Testis (tissue), 3 donors: ENCODE results near the gene BCL6. TPM values are rescaled to one million over a fixed set of nuclear protein-coding genes. Genes with fewer than 3 reads are reported as not detected.

ENCODE experiments used
- DNase-seq: peaks from one replicate; pipeline ENCODE4 v3.0.0-alpha.2; 2019
- H3K27ac ChIP-seq, 2 donors: fragments of 200-600 bp; sonication (generic); one replicate each; pipeline ENCODE4 v1.5.1; 2019
- H3K27me3 ChIP-seq: fragments of 200-600 bp; sonication (generic); one replicate; pipeline ENCODE4 v1.5.1; 2019
- H3K36me3 ChIP-seq: fragments of 200-600 bp; sonication (generic); one replicate; pipeline ENCODE4 v1.5.1; 2017; ENCODE audit warnings: low read depth; ENCODE audit errors: missing control alignments
- H3K4me1 ChIP-seq: fragments of 200-600 bp; sonication (generic); one replicate; pipeline ENCODE4 v1.5.1; 2019
- H3K4me3 ChIP-seq, 2 donors: fragments of 200-600 bp; sonication (generic); one replicate each; pipeline ENCODE4 v1.5.1; 2017 to 2019
- H3K9me3 ChIP-seq: fragments of 200-600 bp; sonication (generic); one replicate; pipeline ENCODE4 v1.5.1; 2017
- POLR2A ChIP-seq: fragments of 450-650 bp; IDR thresholded peaks from one replicate; pipeline ENCODE4 v1.6.1; 2017; ENCODE audit warnings: antibody characterized with exemption, mild to moderate bottlenecking, moderate library complexity
- WGBS, 2 donors: methylation state at CpG; one replicate each; pipeline ENCODE4 v1.1.5; 2018; 5-methylcytosine and 5-hydroxymethylcytosine counted together
- intact Hi-C: fragments of 100-400 bp; cut with DNase I; formaldehyde crosslinking; loops from one replicate; pipeline ENCODE4 v1.15.1; 2023; ENCODE audit warnings: low total_unique reads
- polyA plus RNA-seq: library from polyadenylated mRNA; stranded (reverse); fragments of 350-450 nt; fragmentation: Illumina TruSeq; extraction: RNeasy Lipid Tissue Mini Kit (QIAGEN cat#74804); gene quantifications from one replicate; pipeline ENCODE4 v1.2.3, GENCODE V29; 2014; ENCODE audit warnings: low read depth, low replicate concordance; ENCODE audit not compliant: insufficient read depth
- total RNA-seq, 2 donors: library from RNA; depleted of rRNA; stranded (reverse); fragments of >200 nt; gene quantifications; one replicate each; pipeline ENCODE4 v1.2.3, GENCODE V29; 2016
- TF ChIP-seq, protein P1 (sequence below), 3 experiments: fragments of 450-650 bp in 2 of 3; fragments of 200-600 bp in 1 of 3; sonication (generic) in 1 of 3; IDR thresholded peaks; one replicate each; pipeline ENCODE4 v1.5.1; 2016 to 2019; ENCODE audit warnings: antibody characterized with exemption in 3 of 3, mild to moderate bottlenecking in 2 of 3, moderate library complexity in 1 of 3

The BCL6 gene
- total and polyA plus RNA-seq, 3 donors from 2014 or later = 34.5 to 86.6 (median 74.0) TPM

DNA sequence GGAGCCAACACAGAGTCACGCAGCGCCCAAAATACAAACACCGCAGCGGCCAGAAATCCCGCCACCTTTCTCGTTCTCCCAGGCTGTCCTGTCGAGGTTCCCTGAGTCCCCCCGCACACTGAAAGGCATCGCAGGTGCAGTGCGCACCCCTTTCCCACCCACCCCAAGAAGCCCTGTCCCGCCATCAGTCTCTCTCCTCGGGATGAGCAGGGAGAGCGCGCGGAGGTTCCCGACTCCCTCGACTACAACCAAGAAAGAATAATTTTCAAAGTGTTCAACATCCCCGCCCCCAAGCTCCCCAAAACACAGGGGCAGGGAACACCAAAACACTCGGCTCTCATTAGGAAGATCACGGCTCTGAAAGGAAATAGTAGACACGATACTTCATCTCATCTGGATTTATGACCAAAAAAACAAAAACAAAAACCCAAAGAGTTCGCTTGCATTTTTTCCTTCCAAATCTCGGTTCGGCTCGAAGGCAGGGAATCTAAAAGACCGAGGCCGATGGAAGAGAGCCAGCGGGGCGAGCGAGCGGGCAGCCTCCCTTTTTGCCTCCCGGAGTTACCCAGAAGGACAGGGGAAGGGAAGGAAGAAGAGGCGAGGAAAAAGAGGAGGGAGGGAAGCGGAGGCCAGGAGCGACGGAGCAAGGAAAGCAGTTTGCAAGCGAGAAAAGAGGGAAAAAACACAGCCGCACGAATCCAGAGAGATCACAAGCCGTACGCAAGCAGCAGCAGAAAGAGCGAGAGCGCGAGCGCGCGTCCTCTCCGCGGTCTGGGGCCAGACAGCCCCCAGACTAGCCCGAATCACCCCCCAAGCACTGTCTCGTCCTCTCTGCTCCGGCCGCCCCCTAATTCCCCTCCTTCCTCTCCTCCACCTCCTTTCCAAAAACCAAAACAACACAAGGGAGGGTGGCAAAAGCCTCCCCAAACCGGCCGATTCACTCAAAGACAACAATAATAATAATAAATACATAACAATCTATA lies 808 bp downstream of the BCL6 start:
- no peaks in the 10 kb centered on the region for H3K9me3 ChIP-seq
- no peaks in the 10 kb centered on the region for H3K36me3 ChIP-seq
- DNase-seq = peak; percentile 58
- intact Hi-C loops = loop anchor here (10.0 kb wide), 3 partner anchors 330 to 1400 kb away; no protein-coding TSS in a partner anchor
- H3K4me1 ChIP-seq = peaks cover 29% of the 10 kb centered on the region
- peak overlapping the region; percentile 97 for H3K27ac ChIP-seq
- WGBS, 2 donors = 0% methylated on average over 55 of the region's 55 CpGs
- peak overlapping the region; percentile 78 to 87 for H3K4me3 ChIP-seq
- no peaks in the 10 kb centered on the region for H3K27me3 ChIP-seq
- TF ChIP-seq, protein P1, sequence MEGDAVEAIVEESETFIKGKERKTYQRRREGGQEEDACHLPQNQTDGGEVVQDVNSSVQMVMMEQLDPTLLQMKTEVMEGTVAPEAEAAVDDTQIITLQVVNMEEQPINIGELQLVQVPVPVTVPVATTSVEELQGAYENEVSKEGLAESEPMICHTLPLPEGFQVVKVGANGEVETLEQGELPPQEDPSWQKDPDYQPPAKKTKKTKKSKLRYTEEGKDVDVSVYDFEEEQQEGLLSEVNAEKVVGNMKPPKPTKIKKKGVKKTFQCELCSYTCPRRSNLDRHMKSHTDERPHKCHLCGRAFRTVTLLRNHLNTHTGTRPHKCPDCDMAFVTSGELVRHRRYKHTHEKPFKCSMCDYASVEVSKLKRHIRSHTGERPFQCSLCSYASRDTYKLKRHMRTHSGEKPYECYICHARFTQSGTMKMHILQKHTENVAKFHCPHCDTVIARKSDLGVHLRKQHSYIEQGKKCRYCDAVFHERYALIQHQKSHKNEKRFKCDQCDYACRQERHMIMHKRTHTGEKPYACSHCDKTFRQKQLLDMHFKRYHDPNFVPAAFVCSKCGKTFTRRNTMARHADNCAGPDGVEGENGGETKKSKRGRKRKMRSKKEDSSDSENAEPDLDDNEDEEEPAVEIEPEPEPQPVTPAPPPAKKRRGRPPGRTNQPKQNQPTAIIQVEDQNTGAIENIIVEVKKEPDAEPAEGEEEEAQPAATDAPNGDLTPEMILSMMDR (IDR thresholded peaks at IDR 0.05) = no peak
- no peak for TF ChIP-seq POLR2A

DNA sequence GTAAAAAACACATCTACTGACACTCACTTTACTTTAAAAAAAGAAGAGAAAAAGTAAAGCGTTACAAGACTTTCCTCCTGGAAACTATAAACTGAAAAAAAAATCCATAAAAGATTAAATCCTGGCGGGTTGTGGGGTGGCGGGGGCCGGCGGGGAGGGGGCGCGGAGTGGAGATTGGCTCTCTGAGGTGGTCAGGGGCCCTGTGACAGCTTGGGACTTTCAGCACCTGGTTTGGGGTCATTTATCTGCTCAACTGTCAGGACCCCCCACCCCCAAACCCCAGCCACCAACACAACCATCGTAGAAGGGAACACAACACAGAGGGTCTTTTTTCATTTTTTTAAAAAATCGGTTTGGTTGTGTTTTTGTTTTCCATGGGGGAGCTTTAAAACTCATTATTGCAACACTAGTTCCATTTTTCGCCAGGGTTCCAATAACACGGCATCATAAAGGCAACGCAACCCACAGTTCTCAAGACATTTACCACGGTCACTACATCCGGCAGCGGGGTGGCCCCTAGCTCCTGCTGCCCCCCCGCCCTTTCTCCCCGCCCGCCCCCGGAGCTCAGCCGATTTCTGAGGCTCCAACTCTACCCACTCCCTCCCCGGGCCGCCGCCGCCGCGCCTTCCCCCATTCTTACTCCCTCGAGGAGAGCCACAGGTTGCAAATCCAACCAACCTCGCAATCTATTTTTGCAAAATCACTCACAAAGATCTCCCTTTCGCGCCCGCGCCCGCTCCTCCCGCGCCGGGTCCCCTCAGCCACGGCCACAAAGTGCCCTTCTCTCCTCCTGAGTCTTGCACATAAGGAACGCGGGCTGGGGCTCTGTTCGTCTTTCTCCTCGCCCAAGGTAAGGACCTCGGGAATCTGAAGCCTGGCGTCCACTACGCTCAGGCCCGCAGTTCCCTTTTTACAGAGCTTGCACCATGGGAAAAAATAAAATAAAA lies 1.8 kb downstream of the BCL6 start:
- peak; percentile 79 for DNase-seq
- no peaks in the 10 kb centered on the region for H3K27me3 ChIP-seq
- TF ChIP-seq, protein P1 (IDR thresholded peaks at IDR 0.05) = no peak
- no peak for TF ChIP-seq POLR2A
- no peaks in the 10 kb centered on the region for H3K9me3 ChIP-seq
- intact Hi-C loops = loop anchor here (10.0 kb wide), 3 partner anchors 331 to 1401 kb away; no protein-coding TSS in a partner anchor
- H3K27ac ChIP-seq = peak overlapping the region; percentile 97
- H3K36me3 ChIP-seq = no peaks in the 10 kb centered on the region
- H3K4me3 ChIP-seq = peak overlapping the region; percentile 78 to 87
- H3K4me1 ChIP-seq = peaks cover 29% of the 10 kb centered on the region
- WGBS, 2 donors = 0 to 1% methylated on average over 43 to 45 of the region's 45 CpGs

DNA sequence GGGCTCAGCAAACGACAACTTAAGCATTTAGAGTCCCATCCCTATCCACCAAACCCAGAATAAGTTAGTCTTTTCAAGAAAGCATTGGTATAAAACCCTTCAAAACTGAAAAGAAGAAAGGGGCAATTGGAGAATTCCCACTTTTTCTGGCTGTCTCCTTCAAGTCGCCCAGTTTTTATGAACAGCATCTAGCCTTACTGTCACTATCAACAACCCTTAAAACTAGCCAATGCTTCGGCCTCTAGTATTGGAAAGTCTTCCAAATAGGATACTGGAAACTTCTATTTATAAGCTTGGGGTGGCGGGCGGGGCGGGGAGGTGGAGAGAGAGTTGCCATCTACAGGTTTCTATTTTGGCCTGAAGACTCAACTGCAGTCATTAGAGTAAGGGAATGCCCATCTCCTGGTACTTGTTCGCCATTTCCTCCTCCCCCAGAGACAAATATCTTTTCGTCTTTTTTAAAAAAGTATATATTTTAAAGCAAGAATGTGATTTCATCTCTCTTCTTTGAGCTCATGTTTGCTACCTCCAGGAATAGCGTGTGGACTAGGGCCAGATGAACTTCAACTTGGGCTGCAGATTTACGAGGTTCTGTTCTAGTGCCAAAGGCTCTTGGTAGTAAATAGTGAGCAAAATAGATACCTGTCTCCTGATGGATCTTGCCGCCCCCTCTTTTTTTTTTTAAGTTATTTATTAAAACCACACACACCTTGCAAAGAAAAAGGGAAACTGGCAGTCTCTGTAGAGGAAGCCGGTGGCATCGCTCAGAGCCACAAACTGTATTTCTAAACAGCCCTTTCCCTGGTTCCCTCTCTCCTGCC lies 2.7 kb downstream of the BCL6 start:
- DNase-seq = peak; percentile 48
- intact Hi-C loops = loop anchor here (10.0 kb wide), 3 partner anchors 332 to 1402 kb away; no protein-coding TSS in a partner anchor
- Histone ChIP-seq H3K27me3 (no peaks in the 10 kb centered on the region), H3K4me3 (peak overlapping the region; percentile 78 to 87), H3K9me3 (no peaks in the 10 kb centered on the region), H3K4me1 (peaks cover 22% of the 10 kb centered on the region), H3K36me3 (no peaks in the 10 kb centered on the region), H3K27ac (peak overlapping the region; percentile 97)
- WGBS, 2 donors = 24 to 35% methylated on average over 13 of the region's 13 CpGs
- no peak for TF ChIP-seq POLR2A
- TF ChIP-seq, protein P1 (IDR thresholded peaks at IDR 0.05) = no peak
